ENCODE data around the gene NINL. TPM values are rescaled to one million over a fixed set of nuclear protein-coding genes. Genes with fewer than 3 reads are reported as not detected.

NINL gene
- total RNA-seq, 1 experiment from 2014 or later: 20.8 TPM

GRCh38 chr20:25494506-25495188, 90.7 kb downstream of the NINL start:
- no peak for DNase-seq (ENCODE audit: low spot score)
- in situ Hi-C loops (cut with HindIII; ENCODE audit: low sequenced_read_pairs): no loop called here

- in situ Hi-C loops (cut with HindIII; ENCODE audit: low sequenced_read_pairs): no loop called here
Measured at GRCh38 chr20:25493748-25494505, 91.4 kb downstream of the NINL start.

DNA sequence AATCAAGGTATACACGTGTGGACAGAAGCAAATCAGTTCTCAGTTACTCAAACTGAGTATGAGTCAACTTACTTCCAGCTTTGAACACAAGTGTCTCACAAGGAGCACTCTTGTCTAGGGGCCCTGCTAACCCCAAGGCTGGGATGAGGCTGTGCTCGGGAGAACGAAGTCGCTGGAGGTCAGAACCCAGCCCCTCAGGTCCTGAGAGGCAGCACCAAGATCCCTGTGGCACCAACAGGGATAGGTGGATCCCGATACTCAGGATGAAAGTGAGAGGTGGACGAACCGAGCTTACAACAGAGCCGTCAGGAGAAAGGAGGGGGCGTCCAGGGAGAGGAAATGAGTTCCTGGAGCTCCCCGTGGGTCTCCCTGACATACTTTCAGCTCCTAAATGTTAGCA, 92.2 kb downstream of the NINL start:
- DNase-seq (ENCODE audit: low spot score): no peak

More at GRCh38 chr20:25493748-25494505, 91.4 kb downstream of the NINL start:
- no peak for DNase-seq (ENCODE audit: low spot score)

GRCh38 chr20:25491446-25492038, 93.8 kb downstream of the NINL start:
- DNase-seq (ENCODE audit: low spot score): no peak
- in situ Hi-C loops (cut with HindIII; ENCODE audit: low sequenced_read_pairs): no loop called here

More for the DNA sequence above, 92.2 kb downstream of the NINL start:
- in situ Hi-C loops (cut with HindIII; ENCODE audit: low sequenced_read_pairs): no loop called here

DNA sequence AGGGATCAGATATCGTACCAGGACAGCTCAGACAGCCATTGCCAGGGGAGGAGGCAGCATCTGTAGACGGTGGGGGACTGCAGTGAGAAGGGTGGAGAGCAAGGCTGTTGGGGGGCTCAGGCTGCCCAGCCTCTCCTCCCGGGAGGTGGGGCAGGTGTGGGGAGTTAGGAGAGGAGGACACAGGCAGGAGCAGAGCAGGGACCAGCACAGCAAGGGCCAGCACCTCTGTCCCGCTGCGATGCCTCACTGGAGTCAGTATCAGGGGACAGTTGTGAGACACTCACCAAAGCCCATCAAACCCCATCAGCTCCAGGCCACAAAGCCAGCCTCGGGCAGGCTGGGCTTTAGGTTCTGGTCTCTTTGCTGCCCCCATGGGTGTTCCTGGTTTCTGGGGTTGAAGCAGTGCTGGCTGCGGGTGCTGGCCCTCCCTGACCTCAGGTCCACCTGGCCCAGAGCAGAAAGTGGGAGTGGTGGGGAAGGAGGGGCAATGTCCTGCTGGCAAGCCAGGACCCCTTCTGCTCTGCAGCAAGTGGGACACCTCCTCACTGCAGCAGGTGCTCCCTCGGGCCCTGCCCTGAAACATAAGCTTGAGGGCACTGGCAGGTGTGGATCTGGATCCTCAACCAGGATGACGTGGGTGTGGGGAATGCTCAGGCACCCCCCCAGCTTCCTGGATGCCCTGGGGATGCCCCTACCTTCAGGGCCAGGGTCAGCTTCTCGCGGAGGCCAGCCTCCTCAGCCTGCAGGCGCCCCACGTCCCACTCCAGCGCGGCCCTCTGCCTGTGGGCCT, 94.5 kb downstream of the NINL start:
- in situ Hi-C loops (cut with HindIII; ENCODE audit: low sequenced_read_pairs): no loop called here
- no peak for DNase-seq (ENCODE audit: low spot score)

DNA sequence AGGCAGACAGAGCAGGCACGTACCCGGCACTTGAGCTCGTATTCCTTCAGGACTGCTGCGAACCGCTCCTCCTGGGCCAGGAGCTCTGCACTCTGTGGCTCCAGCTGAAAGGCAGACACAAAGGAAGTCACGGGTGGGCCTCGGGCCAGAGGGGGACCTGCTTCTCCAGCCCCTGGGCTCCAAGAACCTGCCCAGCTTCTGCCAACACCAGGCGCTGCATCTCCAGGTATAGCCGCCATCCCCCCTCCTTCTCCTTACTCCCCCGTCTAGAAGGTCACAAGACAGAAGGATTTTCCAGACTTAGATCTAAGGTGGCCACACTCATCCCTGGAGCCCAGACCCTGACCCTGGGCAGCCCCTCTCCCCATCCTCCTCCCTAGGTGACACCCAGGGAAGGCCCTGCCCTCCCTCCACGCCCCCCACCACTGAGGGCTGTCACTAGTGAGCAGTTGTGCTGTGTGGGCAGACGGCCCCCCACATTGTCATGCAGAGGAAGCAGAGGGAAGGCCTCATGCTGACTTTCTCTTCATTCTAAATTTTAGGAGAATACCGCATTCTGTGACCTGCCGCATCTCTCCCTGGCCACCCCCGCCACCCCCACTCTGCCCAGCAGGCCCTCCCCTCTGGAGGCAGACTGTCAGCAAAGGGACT, 96.0 kb downstream of the NINL start:
- in situ Hi-C loops (cut with HindIII; ENCODE audit: low sequenced_read_pairs): no loop called here
- DNase-seq (ENCODE audit: low spot score): no peak

DNA sequence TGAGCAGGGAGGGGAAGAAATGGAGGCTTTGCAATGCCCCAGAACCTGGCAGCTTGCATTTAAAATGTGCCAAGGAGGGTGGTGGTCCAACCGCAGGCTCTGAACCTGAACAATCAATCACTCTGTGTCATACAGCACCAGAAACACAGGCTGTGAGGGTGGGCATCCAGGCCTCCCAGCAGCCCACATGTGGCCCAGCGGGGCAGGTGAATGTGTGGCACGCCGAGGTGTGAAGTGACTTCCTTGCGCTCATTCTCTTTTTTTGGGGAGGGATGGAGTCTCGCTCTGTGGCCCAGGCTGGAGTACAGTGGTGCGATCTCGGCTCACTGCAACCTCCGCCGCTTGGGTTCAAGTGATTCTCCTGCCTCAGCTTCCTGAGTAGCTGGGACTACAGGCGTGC, 97.4 kb downstream of the NINL start:
- DNase-seq (ENCODE audit: low spot score): no peak
- in situ Hi-C loops (cut with HindIII; ENCODE audit: low sequenced_read_pairs): no loop called here

GRCh38 chr20:25487306-25487705, 98.0 kb downstream of the NINL start:
- DNase-seq (ENCODE audit: low spot score): no peak
- in situ Hi-C loops (cut with HindIII; ENCODE audit: low sequenced_read_pairs): no loop called here

DNA sequence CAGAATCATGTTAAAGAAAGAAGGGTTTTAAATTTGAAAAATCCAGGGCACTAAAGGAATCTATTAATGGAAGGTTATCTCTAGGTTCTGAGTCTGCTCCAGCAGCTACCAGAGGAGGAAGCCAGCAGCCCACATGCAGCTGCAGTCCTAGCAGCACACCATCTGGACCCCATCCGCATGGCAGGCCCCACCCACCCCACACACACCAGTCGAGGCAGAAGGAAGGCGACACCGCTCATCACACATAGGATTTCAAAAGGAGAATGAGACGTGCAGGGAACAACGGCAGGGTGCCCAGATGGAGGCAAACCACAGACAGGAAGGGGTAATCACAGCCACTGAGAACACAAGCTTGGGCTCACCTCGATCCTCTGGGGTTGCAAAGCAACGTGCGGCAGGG, 99.0 kb downstream of the NINL start:
- DNase-seq (ENCODE audit: low spot score): peak; percentile 14
- in situ Hi-C loops (cut with HindIII; ENCODE audit: low sequenced_read_pairs): no loop called here

- in situ Hi-C loops (cut with HindIII; ENCODE audit: low sequenced_read_pairs): no loop called here
- DNase-seq (ENCODE audit: low spot score): peak; percentile 34
Measured at GRCh38 chr20:25485872-25486271, 99.5 kb downstream of the NINL start.

DNA sequence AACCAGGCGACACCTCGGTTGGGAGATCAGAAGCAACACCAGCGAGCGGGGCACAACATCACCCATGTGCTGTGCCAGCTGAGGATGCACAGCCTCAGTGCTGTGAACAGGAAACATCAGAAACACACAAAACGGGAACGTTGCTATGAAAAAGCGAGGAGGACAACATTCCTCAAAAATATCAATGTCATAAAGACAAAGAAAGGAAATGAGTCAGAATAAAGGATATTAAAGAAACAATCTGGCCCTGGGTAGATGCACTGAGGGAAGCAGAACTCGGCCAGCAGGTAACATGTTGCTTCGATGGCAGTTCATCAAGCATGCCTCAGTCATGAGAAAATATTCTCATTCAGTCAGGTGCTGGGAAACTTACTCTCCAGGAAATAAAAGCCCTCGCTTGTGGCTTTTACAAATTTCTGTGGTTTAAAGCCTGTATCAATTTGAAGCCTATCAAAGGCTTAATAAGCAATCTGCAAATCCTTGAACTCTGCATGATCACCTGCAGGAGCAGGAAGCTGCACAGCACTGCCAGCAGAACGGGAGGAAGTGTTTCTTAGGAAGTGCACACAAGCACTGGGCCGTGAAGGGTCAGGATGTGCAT, 100.3 kb downstream of the NINL start:
- in situ Hi-C loops (cut with HindIII; ENCODE audit: low sequenced_read_pairs): no loop called here
- DNase-seq (ENCODE audit: low spot score): peak; percentile 77

GRCh38 chr20:25484224-25484846, 101.0 kb downstream of the NINL start:
- in situ Hi-C loops (cut with HindIII; ENCODE audit: low sequenced_read_pairs): no loop called here

DNA sequence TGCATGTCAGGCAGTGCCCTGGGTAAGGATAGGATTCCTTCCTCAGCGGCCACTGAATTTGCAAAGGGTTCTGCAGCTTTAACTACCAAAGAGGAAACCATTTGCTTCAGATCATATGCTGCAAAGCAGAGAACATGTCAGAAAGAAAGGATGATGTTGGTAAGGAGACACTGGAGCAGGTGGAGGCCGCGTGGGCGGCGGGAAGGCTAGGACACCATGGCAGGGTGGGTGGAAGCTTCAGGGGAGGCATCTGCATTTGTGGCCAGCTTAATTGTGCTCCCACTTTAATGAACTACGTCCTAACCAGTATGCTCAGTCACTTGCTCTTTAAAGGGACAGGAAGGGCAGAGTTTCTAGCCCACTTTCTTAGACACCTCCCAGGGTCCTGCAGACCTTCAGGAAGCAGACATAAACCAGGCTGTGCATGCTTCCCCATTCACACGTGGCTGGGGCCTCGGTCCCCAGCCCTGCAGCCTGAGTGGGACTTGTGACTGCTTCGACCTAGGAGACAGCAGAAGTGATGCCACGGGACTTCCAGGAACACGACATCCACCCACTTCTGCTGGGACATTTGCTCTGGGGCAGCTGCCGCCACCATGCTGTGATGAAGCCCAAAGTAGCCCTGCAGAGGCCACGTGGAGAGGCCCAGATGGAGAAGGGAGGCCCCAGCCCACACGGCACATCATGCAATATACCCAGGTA, 101.7 kb downstream of the NINL start:
- DNase-seq (ENCODE audit: low spot score): peak; percentile 27
- in situ Hi-C loops (cut with HindIII; ENCODE audit: low sequenced_read_pairs): no loop called here

More at GRCh38 chr20:25484224-25484846, 101.0 kb downstream of the NINL start:
- DNase-seq (ENCODE audit: low spot score): peak; percentile 94

DNA sequence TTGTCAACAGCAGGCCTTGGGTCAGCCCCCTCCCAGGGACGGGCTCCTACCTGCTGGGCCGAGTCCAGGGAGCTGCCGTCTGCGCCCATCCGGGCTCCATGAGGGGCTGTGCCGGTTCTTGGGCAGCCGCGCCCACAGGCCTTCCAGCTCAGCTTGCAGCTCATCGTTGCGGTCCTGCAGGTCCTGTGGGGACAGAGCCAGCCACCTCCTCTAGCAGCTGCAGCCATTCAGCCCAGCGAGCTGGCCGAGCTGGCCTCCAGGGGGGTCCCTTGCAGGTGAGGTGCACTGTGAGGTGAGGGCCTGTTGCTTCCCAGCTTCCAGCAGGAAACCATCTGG, 103.4 kb downstream of the NINL start:
- in situ Hi-C loops (cut with HindIII; ENCODE audit: low sequenced_read_pairs): no loop called here
- no peak for DNase-seq (ENCODE audit: low spot score)

- in situ Hi-C loops (cut with HindIII; ENCODE audit: low sequenced_read_pairs): no loop called here
- DNase-seq (ENCODE audit: low spot score): no peak
Measured at GRCh38 chr20:25481235-25481917, 104.0 kb downstream of the NINL start.

DNA sequence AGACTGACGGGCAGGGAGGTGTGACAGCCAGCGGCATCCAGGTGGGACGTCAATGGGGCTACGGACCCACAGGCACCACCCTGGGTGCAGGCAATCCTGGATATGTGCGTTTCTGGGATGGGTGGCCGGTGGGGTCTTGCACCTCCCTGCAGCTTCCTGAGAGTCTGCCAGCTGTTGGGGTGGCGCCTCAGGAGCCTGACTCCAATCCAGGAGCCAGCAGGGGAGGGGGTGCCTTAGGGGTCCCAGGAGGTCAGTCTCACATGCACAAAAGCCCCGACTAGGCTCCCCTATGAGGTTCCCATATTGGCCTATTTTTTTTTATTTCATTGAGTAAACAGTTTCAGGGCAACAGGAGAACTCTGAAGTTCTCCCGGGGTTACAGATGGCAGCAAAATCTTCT, 104.5 kb downstream of the NINL start:
- in situ Hi-C loops (cut with HindIII; ENCODE audit: low sequenced_read_pairs): no loop called here
- DNase-seq (ENCODE audit: low spot score): no peak

DNA sequence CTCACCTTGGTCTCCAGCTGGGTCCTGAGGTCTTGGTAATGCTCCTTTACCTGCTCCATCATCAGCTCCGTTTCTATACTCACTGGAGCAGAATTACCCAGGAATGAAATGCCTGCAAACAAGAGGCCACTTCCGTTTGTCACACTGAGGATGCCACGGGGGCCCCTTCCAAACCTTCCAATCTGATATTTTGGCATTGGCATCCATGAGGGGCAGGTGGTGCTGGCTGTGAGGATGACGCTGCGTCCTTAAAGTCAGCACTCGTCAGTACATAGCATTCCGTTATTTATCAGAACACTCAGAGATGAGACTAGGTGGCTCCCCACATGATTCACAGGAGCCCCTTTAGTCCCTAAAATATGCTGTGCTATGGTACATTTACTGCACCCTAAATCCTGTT, 105.2 kb downstream of the NINL start:
- in situ Hi-C loops (cut with HindIII; ENCODE audit: low sequenced_read_pairs): no loop called here
- DNase-seq (ENCODE audit: low spot score): peak; percentile 74

All from G401 (cell line).